OCI-LY1 (cell line): Measurements from ENCODE around the gene CAMK2D.

Experiments
- EZH2 ChIP-seq: fragments of 200-600 bp; sonication (generic), shearing (Covaris generic); IDR thresholded peaks from 2 replicates; pipeline ENCODE4 v1.8.0; 2017; ENCODE audit warnings: borderline replicate concordance, mixed run types, mild to moderate bottlenecking, antibody characterized with exemption, low read length, moderate library complexity, mixed read lengths
- TF ChIP-seq, protein P1 (sequence below): fragments of 200-600 bp; sonication (generic), shearing (Covaris generic); IDR thresholded peaks from 2 replicates; pipeline ENCODE4 v1.5.1; 2017; ENCODE audit warnings: mild to moderate bottlenecking, antibody characterized with exemption, low read length, moderate library complexity, mixed read lengths

DNA sequence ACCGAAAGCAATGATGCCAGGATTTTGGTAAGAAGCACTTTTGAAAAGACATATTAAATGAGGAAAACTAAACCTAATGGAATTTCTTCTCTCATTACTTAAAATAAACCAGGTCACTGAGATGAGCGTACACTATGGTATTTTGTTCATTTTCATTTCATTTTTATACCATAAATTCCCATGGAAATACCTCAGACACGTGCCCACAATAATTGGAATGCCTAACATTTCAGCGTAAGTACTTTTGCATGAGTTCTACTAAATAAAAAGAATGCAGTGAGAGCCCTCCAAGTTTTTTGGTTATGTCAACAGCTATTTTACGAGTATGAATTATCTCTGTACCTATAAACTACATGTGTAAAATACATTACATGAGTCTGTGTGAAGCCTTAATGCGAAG lies 3.2 kb downstream of the CAMK2D start:
- TF ChIP-seq, protein P1, sequence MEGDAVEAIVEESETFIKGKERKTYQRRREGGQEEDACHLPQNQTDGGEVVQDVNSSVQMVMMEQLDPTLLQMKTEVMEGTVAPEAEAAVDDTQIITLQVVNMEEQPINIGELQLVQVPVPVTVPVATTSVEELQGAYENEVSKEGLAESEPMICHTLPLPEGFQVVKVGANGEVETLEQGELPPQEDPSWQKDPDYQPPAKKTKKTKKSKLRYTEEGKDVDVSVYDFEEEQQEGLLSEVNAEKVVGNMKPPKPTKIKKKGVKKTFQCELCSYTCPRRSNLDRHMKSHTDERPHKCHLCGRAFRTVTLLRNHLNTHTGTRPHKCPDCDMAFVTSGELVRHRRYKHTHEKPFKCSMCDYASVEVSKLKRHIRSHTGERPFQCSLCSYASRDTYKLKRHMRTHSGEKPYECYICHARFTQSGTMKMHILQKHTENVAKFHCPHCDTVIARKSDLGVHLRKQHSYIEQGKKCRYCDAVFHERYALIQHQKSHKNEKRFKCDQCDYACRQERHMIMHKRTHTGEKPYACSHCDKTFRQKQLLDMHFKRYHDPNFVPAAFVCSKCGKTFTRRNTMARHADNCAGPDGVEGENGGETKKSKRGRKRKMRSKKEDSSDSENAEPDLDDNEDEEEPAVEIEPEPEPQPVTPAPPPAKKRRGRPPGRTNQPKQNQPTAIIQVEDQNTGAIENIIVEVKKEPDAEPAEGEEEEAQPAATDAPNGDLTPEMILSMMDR = no peak
- no peak for TF ChIP-seq EZH2
